Mammary epithelial cell (primary cell): ENCODE measurements around the gene NSFL1C.

Source experiments
- EZH2 ChIP-seq: IDR thresholded peaks from 2 replicates; pipeline ENCODE4 v1.6.1; 2012; ENCODE audit warnings: low read length, inconsistent platforms, borderline replicate concordance
- TF ChIP-seq, protein P1 (sequence below), 2 donors: IDR thresholded peaks in 1 of 2; conservative IDR thresholded peaks in 1 of 2; 2 replicates each; pipeline ENCODE4 v1.5.1; 2011 to 2012; ENCODE audit warnings: inconsistent platforms in 2 of 2, low read length in 2 of 2, mild to moderate bottlenecking in 2 of 2, control low read depth in 1 of 2, low read depth in 1 of 2; ENCODE audit not compliant: insufficient read depth in 1 of 2; ENCODE audit errors: extremely low read depth in 1 of 2

DNA sequence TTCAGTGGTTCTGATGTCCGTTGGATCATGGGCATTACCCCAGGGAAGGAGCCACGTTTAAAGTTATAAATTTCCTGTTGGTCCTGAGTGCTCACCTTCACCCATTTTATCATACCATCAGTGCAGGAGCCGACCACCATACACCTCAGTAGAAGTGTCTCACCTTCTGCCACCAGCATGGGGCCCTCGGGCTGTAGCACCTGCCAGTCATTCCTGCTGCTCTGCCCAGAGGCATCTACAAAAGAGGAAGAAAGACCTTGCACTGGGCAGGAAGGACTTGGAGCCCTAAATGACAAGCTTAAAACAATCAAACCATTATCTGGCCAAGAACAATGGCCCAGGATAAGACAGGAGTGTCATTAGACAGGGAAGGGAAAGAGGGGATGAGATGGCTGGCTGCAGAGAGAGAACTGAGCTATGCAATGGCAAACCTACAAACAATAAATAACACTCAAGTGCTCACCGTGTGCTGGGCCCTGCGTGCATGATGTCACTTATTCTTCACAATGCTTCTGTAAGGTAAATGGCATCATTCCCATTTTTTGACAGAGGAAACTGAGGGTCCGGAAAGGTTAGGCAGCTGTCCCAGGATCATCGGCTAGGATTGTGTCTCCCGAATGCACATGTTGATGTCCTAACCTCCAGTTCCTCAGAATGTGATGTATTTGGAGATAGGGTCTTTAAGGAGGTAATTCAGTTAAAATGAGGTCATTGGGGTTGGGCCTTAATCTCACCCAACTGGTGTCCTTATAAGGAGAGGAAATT, 13.4 kb upstream of the NSFL1C start:
- TF ChIP-seq, protein P1, sequence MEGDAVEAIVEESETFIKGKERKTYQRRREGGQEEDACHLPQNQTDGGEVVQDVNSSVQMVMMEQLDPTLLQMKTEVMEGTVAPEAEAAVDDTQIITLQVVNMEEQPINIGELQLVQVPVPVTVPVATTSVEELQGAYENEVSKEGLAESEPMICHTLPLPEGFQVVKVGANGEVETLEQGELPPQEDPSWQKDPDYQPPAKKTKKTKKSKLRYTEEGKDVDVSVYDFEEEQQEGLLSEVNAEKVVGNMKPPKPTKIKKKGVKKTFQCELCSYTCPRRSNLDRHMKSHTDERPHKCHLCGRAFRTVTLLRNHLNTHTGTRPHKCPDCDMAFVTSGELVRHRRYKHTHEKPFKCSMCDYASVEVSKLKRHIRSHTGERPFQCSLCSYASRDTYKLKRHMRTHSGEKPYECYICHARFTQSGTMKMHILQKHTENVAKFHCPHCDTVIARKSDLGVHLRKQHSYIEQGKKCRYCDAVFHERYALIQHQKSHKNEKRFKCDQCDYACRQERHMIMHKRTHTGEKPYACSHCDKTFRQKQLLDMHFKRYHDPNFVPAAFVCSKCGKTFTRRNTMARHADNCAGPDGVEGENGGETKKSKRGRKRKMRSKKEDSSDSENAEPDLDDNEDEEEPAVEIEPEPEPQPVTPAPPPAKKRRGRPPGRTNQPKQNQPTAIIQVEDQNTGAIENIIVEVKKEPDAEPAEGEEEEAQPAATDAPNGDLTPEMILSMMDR (conservative IDR thresholded peaks at IDR 0.05 in 1 of 2, IDR thresholded peaks at IDR 0.05 in 1 of 2; ENCODE audit: extremely low read depth in 1 of 2, insufficient read depth in 1 of 2, low read depth in 1 of 2, low read length in 2 of 2), result no peak
- TF ChIP-seq EZH2, result no peak
